Liver (tissue), 3 donors: ENCODE results near the gene HS3ST1.

Source experiments
- EGR1 ChIP-seq, 2 donors: IDR thresholded peaks; 2 replicates each; pipeline ENCODE4 v1.6.1; 2016 to 2018; ENCODE audit warnings: antibody characterized with exemption in 2 of 2, low read depth in 2 of 2
- FOXA1 ChIP-seq: IDR thresholded peaks from 2 replicates; pipeline ENCODE4 v1.6.1; 2016; ENCODE audit warnings: antibody characterized with exemption
- GABPA ChIP-seq, 2 donors: IDR thresholded peaks in 1 of 2; conservative IDR thresholded peaks in 1 of 2; 2 replicates each; pipeline ENCODE4 v1.6.1; 2016; ENCODE audit warnings: antibody characterized with exemption in 2 of 2, mild to moderate bottlenecking in 1 of 2, moderate library complexity in 1 of 2
- HNF4A ChIP-seq, 2 donors: conservative IDR thresholded peaks; 2 replicates each; pipeline ENCODE4 v1.6.1; 2016; ENCODE audit warnings: antibody characterized with exemption in 2 of 2, mild to moderate bottlenecking in 2 of 2
- HNF4G ChIP-seq: IDR thresholded peaks from 2 replicates; pipeline ENCODE4 v1.6.1; 2016; ENCODE audit warnings: antibody characterized with exemption
- JUND ChIP-seq, 2 donors: IDR thresholded peaks; 2 replicates each; pipeline ENCODE4 v1.6.1; 2016; ENCODE audit warnings: antibody characterized with exemption in 2 of 2
- MAX ChIP-seq: IDR thresholded peaks from 2 replicates; pipeline ENCODE4 v1.6.1; 2016; ENCODE audit warnings: antibody characterized with exemption
- RAD21 ChIP-seq, 2 donors: IDR thresholded peaks; 2 replicates each; pipeline ENCODE4 v1.6.1; 2016; ENCODE audit warnings: antibody characterized with exemption in 2 of 2, mild to moderate bottlenecking in 2 of 2
- SP1 ChIP-seq: IDR thresholded peaks from 2 replicates; pipeline ENCODE4 v1.6.1; 2018; ENCODE audit warnings: antibody characterized with exemption, mild to moderate bottlenecking
- TAF1 ChIP-seq: conservative IDR thresholded peaks from 2 replicates; pipeline ENCODE4 v1.6.1; 2016; ENCODE audit warnings: antibody characterized with exemption, mild to moderate bottlenecking
- YY1 ChIP-seq: IDR thresholded peaks from 2 replicates; pipeline ENCODE4 v1.6.1; 2016; ENCODE audit warnings: antibody characterized with exemption, mild to moderate bottlenecking
- TF ChIP-seq, protein P1 (sequence below): IDR thresholded peaks from 2 replicates; pipeline ENCODE4 v1.6.1; 2016; ENCODE audit warnings: antibody characterized with exemption
- TF ChIP-seq, protein P2 (sequence below): fragments of 150-350 bp; IDR thresholded peaks from 2 replicates; pipeline ENCODE4 v1.5.1; 2017; ENCODE audit warnings: improper control_type of control experiment, low read depth, low read length; ENCODE audit not compliant: missing input control
- TF ChIP-seq, protein P3 (sequence below): IDR thresholded peaks from 2 replicates; pipeline ENCODE4 v1.6.1; 2016; ENCODE audit warnings: antibody characterized with exemption, mild to moderate bottlenecking
- donor health status: healthy.
- donor health status: healthy.

DNA sequence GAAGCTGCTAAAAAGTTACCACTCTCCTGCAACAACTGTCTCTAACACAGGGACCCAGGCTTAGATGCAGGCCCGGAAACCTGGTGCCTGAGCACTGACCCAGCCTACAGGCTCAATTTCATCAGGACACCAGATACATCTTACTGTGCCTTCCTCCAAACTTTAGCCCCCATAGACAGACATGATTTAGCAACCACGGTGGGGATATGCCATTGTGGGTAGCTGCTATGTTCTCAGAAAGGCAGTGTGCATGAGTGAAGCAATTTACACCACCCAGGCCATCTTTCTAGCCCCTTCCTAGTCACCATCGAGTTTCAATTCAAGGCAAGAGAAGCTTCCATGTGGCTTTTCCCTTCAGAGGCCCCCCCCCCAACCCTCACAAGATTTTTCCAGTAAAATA is 2.7 kb downstream of the HS3ST1 start:
- TF ChIP-seq, protein P1, sequence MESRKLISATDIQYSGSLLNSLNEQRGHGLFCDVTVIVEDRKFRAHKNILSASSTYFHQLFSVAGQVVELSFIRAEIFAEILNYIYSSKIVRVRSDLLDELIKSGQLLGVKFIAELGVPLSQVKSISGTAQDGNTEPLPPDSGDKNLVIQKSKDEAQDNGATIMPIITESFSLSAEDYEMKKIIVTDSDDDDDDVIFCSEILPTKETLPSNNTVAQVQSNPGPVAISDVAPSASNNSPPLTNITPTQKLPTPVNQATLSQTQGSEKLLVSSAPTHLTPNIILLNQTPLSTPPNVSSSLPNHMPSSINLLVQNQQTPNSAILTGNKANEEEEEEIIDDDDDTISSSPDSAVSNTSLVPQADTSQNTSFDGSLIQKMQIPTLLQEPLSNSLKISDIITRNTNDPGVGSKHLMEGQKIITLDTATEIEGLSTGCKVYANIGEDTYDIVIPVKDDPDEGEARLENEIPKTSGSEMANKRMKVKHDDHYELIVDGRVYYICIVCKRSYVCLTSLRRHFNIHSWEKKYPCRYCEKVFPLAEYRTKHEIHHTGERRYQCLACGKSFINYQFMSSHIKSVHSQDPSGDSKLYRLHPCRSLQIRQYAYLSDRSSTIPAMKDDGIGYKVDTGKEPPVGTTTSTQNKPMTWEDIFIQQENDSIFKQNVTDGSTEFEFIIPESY, result no peak
- TF ChIP-seq FOXA1 (no peak), EGR1 (IDR thresholded peaks at IDR 0.05; ENCODE audit: low read depth in 2 of 2) (no peak), TAF1 (no peak), SP1 (no peak), GABPA (IDR thresholded peaks at IDR 0.05 in 1 of 2, conservative IDR thresholded peaks at IDR 0.05 in 1 of 2) (no peak), YY1 (no peak), MAX (no peak), RAD21 (IDR thresholded peaks at IDR 0.05) (no peak), HNF4G (no peak), JUND (IDR thresholded peaks at IDR 0.05) (no peak), HNF4A (conservative IDR thresholded peaks at IDR 0.05) (no peak)
- TF ChIP-seq, protein P2, sequence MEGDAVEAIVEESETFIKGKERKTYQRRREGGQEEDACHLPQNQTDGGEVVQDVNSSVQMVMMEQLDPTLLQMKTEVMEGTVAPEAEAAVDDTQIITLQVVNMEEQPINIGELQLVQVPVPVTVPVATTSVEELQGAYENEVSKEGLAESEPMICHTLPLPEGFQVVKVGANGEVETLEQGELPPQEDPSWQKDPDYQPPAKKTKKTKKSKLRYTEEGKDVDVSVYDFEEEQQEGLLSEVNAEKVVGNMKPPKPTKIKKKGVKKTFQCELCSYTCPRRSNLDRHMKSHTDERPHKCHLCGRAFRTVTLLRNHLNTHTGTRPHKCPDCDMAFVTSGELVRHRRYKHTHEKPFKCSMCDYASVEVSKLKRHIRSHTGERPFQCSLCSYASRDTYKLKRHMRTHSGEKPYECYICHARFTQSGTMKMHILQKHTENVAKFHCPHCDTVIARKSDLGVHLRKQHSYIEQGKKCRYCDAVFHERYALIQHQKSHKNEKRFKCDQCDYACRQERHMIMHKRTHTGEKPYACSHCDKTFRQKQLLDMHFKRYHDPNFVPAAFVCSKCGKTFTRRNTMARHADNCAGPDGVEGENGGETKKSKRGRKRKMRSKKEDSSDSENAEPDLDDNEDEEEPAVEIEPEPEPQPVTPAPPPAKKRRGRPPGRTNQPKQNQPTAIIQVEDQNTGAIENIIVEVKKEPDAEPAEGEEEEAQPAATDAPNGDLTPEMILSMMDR, result no peak
- TF ChIP-seq, protein P3, sequence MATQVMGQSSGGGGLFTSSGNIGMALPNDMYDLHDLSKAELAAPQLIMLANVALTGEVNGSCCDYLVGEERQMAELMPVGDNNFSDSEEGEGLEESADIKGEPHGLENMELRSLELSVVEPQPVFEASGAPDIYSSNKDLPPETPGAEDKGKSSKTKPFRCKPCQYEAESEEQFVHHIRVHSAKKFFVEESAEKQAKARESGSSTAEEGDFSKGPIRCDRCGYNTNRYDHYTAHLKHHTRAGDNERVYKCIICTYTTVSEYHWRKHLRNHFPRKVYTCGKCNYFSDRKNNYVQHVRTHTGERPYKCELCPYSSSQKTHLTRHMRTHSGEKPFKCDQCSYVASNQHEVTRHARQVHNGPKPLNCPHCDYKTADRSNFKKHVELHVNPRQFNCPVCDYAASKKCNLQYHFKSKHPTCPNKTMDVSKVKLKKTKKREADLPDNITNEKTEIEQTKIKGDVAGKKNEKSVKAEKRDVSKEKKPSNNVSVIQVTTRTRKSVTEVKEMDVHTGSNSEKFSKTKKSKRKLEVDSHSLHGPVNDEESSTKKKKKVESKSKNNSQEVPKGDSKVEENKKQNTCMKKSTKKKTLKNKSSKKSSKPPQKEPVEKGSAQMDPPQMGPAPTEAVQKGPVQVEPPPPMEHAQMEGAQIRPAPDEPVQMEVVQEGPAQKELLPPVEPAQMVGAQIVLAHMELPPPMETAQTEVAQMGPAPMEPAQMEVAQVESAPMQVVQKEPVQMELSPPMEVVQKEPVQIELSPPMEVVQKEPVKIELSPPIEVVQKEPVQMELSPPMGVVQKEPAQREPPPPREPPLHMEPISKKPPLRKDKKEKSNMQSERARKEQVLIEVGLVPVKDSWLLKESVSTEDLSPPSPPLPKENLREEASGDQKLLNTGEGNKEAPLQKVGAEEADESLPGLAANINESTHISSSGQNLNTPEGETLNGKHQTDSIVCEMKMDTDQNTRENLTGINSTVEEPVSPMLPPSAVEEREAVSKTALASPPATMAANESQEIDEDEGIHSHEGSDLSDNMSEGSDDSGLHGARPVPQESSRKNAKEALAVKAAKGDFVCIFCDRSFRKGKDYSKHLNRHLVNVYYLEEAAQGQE, result no peak
